ENCODE data around the gene MME. TPM values are rescaled to one million over a fixed set of nuclear protein-coding genes. Genes with fewer than 3 reads are reported as not detected.

Gene MME
- total RNA-seq, 2 donors from 2014 or later: not detected

DNA sequence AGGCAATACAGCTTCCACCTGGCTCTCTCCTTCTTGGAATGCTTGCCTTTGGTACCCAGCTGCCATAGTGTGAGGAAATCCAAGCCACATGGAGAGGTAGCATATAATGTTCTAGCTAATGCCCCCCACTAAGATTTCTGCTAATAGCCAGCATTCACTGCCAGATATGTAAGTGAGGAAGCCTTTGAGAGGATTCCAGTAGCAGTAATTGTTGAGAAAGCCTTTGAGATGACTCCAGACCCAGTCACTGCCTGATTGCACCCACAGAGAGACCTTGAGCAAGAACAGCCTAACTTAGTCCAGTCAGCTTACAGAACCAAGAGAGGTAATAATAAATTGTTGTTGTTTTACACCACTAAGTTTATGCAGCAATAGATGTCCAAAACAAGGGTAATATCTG, 150.3 kb downstream of the MME start:
- Mint-ChIP-seq H3K9me3 (no peaks in the 10 kb centered on the region), H3K36me3 (no peaks in the 10 kb centered on the region), H3K27ac (no peak overlapping the region)
- no peak for DNase-seq (ENCODE audit: low spot score in 2 of 2)
- ATAC-seq: no peak

DNA sequence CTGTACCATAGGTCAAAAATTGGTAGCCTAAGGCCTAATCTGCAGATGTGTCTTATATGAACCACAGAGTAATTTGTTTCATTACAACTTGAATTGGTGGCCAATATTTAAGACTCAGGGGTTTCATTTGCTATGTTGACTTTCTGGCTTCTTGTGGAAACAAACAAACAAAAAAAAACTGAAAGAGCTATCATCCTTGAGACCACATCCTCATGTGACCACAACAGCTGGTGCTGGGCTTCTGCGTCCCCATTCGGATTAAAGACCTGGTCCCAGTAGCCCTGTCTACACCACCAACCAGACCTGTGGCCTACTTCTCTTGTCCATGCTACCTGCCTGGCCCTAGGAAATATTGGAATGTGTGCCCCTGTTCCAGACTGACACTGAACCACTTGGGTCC, 151.7 kb downstream of the MME start:
- no peak for ATAC-seq
- no peak for DNase-seq (ENCODE audit: low spot score in 2 of 2)
- no peaks in the 10 kb centered on the region for H3K9me3 Mint-ChIP-seq
- no peaks in the 10 kb centered on the region for H3K36me3 Mint-ChIP-seq
- H3K27ac Mint-ChIP-seq: no peak overlapping the region

DNA sequence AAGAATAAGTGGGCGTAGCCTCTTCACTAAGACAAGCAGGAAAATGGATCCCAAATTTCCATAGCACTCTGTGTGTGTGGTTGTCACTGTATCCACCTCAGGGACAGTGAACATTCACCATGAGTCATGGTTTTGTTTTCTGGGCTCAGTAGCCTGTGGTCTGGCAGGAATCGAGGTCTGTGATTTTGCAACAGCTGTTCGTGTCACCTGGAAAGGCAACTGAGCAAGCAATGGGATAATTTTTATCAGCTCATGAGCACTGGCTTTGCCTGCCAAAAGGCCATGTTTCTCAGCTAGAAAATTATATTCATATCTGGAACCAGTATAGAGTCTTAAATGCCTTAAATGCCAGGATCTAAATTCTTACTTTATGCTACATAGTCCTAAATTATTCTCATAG, 152.5 kb downstream of the MME start:
- peak in 1 of 2 donors; percentile 36 for ATAC-seq
- Mint-ChIP-seq H3K27ac (no peak overlapping the region), H3K9me3 (no peaks in the 10 kb centered on the region), H3K36me3 (no peaks in the 10 kb centered on the region)
- DNase-seq (ENCODE audit: low spot score in 2 of 2): no peak

DNA sequence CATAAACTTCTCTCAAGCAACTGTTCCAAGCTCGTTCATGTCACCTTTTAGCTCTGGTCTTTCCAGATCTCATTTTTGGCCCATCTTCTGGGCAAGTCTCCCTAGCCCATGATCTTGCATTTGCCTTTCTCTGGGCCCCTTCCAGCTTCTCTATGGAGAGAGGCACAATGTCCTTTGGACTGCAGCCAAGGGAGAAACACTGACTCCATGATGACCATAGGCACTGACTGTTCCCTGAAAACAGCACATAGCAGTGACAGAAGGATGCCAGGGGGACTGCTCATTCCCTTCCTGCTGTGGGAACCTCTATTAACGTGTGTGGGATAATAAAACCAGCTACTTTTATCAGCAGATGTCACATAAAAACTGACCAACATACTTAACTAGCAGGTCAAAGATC, 153.1 kb downstream of the MME start:
- no peaks in the 10 kb centered on the region for H3K9me3 Mint-ChIP-seq
- H3K27ac Mint-ChIP-seq: no peak overlapping the region
- ATAC-seq: no peak
- DNase-seq (ENCODE audit: low spot score in 2 of 2): no peak
- H3K36me3 Mint-ChIP-seq: no peaks in the 10 kb centered on the region

Other genes with a start within 250 kb of the MME start
- not detected for gene STRIT1, start 213.4 kb downstream of the MME start, total RNA-seq